DMS53 treated with DMSO at 0.1 percent for 48 hours (cell line): ENCODE results near the gene MCOLN1.
"Not testable (repeated sequence)": the region's sequence is repeated elsewhere in the genome, so short reads cannot be mapped to it uniquely, and the experiment has no call there.

Experiments
- DNase-seq: peaks from one replicate; lab custom pipeline; 2025; ENCODE audit not compliant: unreplicated experiment; lab: John Stamatoyannopoulos, UW

The MCOLN1 gene

DNA sequence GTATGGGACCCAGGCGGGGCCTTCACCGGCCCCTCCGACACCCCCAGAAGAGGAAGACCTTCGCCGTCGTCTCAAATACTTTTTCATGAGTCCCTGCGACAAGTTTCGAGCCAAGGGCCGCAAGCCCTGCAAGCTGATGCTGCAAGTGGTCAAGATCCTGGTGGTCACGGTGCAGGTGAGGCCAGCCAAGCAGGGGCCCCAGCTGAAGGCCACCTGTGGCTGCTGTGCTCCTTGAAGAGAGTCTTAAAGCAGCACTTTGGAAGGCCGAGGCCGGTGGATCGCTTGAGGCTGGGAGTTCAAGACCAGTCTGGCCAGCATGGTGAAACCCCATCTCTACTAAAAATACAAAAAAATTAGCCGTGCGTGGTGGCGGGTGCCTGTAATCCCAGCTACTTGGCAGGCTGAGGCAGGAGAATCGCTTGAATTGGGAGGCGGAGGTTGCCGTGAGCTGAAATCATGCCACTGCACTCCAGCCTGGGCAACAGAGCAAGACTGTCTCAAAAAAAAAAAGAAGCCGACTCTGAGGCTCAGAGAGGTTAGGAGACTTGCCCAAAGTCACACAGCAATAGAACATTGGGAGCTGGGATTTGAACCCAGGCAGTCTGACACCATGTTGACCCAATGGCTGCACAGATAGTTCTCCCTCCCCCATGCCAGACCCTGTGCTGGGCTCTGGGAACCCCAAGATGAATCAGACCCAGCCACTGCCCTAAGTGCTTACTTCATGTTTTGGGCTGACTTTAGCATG lies 2.7 kb downstream of the MCOLN1 start:
- no peak for DNase-seq

DNA sequence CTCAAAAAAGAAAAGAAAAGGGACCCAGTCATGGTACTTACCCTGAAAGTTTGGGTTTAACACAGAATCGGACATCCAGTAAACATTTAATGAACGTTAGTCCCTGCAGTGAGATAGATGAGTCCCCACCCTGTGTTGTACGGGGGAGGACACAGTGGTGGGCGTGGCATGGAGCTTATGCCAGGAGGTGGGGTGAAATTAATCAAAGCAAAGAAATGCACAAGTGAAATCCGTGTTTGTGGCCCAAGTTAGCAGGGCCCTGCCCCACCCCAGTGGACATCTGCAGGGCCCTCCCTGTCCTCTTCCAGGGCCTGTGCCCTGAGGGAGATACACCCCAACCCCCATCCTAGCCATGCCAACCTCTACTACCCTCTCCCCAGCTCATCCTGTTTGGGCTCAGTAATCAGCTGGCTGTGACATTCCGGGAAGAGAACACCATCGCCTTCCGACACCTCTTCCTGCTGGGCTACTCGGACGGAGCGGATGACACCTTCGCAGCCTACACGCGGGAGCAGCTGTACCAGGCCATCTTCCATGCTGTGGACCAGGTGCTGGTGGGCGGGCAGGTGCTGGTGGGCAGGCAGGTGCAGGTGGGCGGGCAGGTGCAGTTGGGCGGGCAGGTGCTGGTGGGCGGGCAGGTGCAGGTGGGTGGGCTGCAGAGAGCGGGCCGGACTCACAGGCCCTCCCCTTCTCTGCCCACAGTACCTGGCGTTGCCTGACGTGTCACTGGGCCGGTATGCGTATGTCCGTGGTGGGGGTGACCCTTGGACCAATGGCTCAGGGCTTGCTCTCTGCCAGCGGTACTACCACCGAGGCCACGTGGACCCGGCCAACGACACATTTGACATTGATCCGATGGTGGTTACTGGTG lies 3.9 kb downstream of the MCOLN1 start:
- DNase-seq: no peak

DNA sequence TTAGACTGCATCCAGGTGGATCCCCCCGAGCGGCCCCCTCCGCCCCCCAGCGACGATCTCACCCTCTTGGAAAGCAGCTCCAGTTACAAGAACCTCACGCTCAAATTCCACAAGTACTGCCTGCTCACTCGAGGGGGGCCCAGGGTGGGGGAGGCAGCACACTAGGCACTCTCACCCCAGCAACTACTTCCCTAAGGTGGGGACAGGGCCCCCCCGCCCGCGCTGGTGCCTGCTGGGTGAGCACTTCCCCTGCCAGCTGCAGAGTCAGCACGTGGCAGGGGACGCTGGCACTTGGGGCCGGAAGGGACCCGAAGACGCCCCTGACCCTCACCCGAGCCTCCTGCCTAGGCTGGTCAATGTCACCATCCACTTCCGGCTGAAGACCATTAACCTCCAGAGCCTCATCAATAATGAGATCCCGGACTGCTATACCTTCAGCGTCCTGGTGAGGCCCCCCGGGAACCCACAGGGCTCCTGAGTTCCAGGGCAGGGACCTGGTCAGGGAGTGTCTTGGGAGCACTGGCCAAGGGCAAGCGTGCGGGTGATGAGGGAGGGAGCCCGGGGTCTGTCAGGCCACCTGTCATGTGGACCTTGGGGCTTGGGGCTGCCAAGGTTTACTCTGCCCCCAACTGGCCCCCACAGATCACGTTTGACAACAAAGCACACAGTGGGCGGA lies 5.2 kb downstream of the MCOLN1 start:
- DNase-seq: no peak

DNA sequence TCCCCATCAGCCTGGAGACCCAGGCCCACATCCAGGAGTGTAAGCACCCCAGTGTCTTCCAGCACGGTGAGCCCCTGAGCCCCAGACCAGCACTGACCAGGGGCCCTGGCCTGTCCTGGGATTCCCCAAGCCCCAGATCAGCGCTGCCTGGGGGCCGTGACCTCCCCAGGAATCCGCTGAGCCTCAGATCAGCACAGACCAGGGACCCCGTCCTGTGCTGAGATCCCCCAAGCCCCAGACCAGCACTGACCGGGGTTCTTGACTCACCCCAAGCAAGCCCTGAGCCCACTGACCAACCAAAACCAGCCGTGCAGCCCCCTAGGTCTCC lies 5.7 kb downstream of the MCOLN1 start:
- DNase-seq: no peak

DNA sequence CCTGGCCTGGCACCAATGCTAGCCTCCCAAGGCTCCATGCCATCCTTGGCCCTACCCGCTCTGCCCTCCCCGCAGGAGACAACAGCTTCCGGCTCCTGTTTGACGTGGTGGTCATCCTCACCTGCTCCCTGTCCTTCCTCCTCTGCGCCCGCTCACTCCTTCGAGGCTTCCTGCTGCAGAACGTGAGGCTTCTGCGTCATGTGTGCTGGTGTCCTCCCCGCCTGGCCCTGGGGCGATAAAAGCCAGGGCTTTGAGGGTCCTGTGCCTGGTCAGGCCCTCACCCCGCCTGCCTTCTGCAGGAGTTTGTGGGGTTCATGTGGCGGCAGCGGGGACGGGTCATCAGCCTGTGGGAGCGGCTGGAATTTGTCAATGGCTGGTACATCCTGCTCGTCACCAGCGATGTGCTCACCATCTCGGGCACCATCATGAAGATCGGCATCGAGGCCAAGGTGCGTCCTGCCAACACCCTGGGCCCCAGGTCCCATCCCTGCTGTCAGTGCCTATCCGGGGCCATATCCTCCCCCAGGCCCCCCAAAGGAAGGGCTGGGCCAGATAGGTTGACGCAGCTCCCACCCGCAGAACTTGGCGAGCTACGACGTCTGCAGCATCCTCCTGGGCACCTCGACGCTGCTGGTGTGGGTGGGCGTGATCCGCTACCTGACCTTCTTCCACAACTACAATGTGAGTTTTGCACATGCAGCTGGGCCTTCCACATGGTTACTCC lies 6.3 kb downstream of the MCOLN1 start:
- no peak for DNase-seq

DNA sequence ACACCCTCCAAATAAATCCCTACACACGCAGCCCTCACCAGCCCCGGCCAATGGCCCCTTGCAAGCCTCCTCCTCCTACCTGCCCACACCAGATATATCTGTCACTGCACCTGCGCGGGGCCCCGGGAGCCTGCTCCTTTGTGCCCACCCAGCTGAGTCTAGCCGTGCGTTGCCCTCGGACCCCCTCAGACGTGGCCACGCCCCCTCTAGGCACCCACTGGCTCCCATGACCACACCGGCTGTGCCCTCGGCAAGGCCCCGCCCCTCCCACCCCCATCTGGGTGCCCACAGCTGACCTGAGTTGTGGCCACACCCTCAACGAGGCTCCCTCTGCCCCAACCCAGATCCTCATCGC lies 6.8 kb downstream of the MCOLN1 start:
- no peak for DNase-seq

DNA sequence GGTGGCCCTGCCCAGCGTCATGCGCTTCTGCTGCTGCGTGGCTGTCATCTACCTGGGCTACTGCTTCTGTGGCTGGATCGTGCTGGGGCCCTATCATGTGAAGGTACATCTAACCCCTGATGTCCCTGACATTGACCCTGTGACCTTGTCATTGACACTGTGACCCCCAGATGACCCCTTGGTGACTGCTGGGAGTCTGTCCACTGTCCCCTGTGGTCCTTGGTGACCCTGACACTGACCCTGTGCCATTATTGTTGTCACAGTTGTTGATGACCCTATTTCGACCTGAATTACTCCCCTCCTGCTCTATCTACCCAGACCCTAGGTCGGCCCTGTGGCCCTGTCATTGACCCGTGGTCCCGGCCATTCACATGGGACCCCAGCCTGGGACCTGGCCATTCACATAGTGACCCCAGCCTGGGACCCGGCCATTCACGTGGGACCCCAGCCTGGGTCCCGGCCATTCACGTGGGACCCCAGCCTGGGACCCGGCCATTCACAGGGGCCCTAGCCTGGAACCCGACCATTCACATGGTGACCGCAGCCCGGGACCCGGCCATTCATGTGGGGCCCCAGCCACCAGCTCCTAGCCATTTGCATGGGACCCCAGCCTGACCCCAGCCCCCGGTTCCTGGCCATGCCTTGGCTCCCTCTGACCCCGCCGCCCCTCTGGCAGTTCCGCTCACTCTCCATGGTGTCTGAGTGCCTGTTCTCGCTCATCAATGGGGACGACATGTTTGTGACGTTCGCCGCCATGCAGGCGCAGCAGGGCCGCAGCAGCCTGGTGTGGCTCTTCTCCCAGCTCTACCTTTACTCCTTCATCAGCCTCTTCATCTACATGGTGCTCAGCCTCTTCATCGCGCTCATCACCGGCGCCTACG lies 7.4 kb downstream of the MCOLN1 start:
- no peak for DNase-seq

DNA sequence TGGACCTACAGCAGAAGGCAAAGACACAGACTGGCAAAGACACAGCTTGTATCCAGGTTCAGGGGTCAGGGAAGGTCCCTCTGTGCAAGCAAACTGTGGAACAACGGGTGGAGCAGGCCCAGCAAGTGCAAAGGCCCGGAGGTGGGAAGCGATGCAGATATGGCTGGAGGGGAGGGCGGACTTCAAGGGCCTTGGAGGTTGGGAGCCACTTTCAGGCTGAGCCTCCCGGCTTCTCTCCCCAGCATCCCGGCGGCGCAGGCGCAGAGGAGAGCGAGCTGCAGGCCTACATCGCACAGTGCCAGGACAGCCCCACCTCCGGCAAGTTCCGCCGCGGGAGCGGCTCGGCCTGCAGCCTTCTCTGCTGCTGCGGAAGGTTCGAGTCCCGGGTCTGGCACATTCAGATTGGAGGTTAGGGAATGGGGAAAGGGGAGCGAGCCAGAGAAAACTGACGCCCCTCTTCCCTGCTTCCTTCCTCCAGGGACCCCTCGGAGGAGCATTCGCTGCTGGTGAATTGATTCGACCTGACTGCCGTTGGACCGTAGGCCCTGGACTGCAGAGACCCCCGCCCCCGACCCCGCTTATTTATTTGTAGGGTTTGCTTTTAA lies 11.0 kb downstream of the MCOLN1 start:
- no peak for DNase-seq

DNA sequence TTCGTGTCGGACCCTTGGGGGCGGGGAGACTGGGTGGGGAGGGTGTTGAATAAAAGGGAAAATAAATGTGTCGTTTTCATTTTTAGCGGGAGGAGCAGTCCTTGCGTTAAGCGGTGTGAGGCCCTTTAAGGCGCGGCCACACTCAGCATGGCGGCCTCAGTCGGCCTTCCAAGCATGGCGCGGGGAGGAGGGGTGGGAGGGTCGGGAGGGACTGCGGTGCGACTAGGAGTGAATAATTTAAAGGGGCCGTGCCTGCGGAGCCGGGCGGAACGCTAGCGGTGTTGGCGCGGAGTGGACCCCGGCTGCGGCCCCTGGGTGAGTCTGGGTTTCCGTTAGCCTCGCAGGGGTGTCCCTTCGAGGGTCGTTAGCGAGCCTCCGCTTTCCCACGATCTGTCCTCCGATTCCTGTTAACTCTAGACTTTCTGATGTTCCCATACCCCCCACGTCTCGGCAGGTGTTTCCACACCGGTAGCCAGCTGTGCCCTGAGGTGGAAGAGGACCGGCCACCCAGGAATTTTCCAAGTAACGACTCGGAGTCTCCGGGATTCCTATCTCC lies 11.6 kb downstream of the MCOLN1 start:
- DNase-seq: peak; percentile 37

DNA sequence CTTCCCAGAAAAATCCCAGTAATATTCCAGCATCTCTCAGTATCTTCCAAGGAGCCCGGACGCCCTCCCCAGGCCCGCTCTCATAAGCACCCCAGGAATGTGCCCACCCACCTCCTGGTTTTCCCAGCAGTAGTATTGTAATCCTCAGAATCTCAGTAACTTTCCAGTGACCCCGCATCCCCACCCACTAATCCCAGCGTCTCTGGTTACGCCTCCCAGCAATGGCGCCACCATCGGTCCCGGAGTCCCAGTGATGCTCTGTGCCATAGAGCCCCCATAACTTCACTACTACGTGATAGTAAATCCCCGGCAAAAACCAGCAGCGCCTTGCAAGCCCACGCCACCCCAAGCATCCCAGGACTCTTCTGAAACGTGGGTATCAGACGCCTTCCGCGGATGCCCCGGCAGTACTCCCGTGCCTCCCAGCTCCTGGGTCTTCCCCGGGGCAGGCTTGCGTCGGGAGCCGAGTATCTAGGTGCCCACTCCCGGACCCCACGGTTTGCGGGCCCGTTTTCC lies 12.2 kb downstream of the MCOLN1 start:
- DNase-seq: no peak

DNA sequence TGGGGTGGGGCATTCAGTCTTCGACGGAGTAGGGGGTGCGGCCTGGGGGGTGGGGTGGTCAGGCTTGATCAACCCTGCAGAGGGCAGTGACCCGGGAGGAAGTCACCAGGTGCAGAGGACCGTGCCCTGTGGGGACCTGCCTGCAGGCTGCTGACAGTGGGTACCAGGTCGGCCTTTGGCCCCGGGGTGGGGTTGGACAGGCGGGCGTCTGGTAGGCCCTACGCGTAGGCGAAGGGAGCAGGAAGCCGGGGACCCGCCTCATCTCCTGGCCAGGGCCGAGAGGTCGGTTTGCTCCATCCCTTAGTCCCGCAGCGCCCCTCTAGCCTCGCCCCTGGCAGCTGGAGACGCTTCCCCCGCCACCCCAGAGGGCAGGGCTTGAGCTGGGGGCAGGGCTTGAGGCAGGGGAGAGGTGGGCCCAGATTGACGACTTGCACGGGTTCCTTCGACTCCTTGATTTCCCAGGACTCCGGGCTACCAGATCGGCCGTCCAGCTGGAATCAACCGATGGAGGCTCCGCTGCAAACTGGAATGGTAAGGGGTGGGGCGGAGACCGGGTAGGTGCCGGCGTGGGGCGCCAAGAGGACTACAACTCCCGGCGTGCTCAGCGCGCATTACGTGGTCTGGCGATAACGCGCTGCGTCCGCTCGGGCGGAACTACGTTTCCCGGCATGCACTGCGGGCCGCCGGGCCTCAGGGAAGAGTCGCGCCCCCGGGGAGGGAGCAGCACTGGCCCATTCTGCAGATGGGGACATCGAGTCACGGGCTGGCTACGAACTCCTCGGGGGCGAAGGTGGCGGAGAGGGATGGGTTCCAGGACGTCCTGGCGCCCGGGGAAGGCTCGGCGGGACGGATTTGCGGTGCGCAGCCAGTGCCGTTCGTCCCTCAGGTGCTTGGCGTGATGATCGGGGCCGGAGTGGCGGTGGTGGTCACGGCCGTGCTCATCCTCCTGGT lies 12.9 kb downstream of the MCOLN1 start, which contains the start of gene PNPLA6:
TSS of gene PNPLA6 (plus strand) at position 671 of the 951 bp plus-strand sequence. CDS start at position 743, 72 bp downstream.
- DNase-seq: peak; percentile 79

DNA sequence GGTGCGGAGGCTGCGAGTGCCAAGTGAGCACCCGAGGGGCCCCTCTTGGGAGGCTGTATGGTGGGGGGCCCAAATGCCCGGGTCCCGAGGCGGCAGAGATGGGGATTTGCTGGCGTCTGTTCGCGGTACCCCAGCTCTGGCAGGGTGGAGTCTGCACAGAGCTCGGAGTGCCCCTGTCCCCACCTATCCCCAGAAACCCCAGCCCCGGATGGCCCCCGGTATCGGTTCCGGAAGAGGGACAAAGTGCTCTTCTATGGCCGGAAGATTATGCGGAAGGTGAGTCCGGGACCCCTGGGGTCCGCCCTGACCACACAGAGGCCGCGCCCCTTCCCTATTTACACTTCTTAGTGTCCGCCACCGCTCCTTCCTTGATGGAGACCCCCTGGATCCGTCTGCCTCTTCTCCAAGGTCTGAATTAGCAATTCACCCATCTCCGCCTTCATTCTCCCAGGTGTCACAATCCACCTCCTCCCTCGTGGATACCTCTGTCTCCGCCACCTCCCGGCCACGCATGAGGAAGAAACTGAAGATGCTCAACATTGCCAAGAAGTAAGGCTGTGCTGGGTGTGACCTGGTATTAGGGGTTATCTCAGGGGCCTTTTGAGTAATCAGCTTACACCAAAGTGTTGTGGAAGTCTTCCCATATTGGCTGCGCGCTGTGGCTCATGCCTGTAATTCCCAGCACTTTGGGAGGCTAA lies 13.7 kb downstream of the MCOLN1 start:
- no peak for DNase-seq

DNA sequence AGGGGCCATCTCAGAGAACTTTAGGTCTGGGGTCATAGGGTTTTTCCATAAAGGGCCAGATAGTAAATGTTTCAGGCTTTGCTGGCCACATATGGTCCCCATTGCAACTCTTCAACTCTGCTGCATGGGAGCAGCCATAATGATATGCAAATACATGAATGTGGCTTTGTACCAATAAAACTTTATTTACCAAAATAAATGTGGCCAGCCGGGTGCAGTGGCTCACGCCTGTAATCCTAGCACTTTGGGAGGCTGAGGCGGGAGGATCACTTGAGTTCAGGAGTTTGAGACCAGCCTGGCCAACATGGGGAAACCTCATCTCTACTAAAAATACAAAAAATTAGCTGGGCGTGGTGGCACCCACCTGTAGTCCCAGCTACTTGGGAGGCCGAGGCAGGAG lies 16.6 kb downstream of the MCOLN1 start:
- not testable (repeated sequence) for DNase-seq

DNA sequence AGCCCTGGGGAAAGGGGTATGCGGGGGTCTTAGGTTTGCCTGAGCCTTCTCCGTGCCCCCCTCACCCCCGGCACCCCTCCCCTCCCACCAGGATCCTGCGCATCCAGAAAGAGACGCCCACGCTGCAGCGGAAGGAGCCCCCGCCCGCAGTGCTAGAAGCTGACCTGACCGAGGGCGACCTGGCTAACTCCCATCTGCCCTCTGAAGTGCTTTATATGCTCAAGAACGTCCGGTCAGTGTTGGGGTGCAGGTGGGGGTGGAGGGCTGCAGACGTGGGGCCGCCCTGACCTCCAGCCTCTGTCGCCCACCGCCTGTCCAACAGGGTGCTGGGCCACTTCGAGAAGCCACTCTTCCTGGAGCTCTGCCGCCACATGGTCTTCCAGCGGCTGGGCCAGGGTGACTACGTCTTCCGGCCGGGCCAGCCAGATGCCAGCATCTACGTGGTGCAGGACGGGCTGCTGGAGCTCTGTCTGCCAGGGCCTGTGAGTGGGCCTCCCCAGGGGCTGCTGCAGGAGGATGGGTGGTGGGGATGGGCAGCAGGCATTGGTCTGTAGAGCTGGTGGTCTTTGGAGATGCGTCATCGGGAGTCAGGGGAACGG lies 17.5 kb downstream of the MCOLN1 start:
- DNase-seq: no peak

DNA sequence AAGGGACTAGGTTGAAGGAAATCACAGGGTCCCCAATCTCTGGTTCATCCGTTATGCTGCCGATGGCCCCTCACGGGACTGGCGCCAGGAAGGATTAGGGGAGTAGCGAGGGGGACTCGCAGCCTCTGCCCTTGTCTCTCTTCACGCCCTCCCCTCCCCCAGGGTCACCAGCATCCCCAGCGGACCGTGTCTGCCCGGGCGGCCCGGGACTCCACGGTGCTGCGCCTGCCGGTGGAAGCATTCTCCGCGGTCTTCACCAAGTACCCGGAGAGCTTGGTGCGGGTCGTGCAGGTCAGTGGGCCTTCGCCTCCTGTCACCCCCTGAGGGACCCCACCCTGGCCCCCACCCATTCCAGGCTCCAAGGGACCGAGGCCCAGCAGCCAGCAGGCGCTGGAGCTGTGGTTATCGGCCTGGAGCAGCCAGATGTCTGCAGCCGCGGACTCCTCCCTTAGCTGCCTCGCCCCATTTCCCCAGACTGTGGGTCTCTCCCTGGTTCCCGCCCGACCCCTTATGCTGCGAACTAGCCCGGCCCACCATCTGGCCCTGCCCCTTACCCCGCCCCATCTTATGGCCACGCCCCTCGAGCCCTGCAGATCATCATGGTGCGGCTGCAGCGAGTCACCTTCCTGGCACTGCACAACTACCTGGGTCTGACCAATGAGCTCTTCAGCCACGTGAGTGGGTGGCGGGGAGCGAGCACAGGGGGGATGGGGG lies 18.5 kb downstream of the MCOLN1 start:
- DNase-seq: no peak

DNA sequence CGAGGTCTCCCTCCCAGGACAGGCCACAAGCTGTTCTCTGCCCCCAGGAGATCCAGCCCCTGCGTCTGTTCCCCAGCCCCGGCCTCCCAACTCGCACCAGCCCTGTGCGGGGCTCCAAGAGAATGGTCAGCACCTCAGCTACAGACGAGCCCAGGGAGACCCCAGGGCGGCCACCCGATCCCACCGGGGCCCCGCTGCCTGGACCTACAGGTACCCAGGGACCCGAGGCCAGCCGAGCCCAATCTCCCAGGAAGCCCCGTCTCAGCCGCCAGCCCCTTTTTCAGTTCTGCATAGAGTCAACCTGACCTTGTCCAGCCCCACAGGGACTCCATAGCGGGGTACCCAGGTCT lies 19.0 kb downstream of the MCOLN1 start:
- DNase-seq: no peak
